ENCODE results near the gene ADGRV1. TPM values are rescaled to one million over a fixed set of nuclear protein-coding genes. Genes with fewer than 3 reads are reported as not detected.
A peak's percentile ranks its signal among the peaks of the same experiment; 100 is the strongest.

ADGRV1 gene
- total RNA-seq, 4 donors from 2014 or later, result 1.9 to 11.3 TPM; not detected in 2

DNA sequence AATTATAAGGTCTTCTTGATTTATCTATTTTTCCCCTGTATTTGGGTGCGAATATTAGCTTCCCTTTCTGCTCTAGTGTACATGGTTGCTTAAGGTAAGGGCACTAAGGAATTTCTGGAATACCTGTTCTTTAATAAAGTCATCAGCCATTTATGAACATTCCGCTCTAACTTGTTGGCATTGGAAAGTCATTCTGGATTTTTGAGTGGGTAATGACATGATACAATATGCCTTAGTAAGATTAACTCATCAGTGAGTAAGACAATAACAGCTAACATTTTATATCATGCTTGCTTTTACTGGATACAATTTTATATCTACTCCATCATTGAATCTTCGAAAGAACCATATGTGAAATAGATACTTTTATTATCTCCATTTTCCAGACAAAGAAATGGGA is 628.4 kb downstream of the ADGRV1 start:
- intact Hi-C loops (cut with DNase I; ENCODE audit: low total_unique reads), result no loop called here
- no peak for DNase-seq
- H3K4me3 ChIP-seq, result no peak overlapping the region
- no peaks in the 10 kb centered on the region for H3K9me3 ChIP-seq
- no peak for TF ChIP-seq POLR2A (IDR thresholded peaks at IDR 0.05)
- TF ChIP-seq, protein P1, sequence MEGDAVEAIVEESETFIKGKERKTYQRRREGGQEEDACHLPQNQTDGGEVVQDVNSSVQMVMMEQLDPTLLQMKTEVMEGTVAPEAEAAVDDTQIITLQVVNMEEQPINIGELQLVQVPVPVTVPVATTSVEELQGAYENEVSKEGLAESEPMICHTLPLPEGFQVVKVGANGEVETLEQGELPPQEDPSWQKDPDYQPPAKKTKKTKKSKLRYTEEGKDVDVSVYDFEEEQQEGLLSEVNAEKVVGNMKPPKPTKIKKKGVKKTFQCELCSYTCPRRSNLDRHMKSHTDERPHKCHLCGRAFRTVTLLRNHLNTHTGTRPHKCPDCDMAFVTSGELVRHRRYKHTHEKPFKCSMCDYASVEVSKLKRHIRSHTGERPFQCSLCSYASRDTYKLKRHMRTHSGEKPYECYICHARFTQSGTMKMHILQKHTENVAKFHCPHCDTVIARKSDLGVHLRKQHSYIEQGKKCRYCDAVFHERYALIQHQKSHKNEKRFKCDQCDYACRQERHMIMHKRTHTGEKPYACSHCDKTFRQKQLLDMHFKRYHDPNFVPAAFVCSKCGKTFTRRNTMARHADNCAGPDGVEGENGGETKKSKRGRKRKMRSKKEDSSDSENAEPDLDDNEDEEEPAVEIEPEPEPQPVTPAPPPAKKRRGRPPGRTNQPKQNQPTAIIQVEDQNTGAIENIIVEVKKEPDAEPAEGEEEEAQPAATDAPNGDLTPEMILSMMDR (IDR thresholded peaks at IDR 0.05), result no peak
- no peaks in the 10 kb centered on the region for H3K4me1 ChIP-seq
- no peaks in the 10 kb centered on the region for H3K27me3 ChIP-seq
- H3K27ac ChIP-seq, result no peak overlapping the region
- H3K36me3 ChIP-seq, result no peaks in the 10 kb centered on the region

DNA sequence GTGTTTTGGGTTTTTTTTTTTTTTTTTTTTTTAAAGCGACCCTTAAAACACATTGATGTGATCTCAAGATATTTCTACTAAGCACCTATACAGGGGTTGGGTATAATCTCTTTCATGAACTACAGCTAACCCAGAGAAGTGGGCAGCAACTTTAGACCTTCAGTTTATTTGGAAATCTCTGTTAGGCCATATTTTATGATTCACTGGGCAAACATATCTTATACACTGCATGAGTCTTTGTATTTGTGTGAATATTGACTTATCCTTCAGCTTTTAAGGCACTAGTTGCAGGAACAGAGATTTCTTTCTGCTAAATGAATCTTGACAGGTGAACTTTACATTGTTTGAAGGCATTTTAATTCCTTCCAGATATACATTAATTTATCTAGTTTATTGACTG is 630.2 kb downstream of the ADGRV1 start:
- no peak for DNase-seq
- intact Hi-C loops (cut with DNase I; ENCODE audit: low total_unique reads), result no loop called here
- Histone ChIP-seq H3K27ac (no peak overlapping the region), H3K4me1 (no peaks in the 10 kb centered on the region), H3K36me3 (no peaks in the 10 kb centered on the region), H3K27me3 (no peaks in the 10 kb centered on the region), H3K4me3 (no peak overlapping the region), H3K9me3 (no peaks in the 10 kb centered on the region)
- no peak for TF ChIP-seq POLR2A (IDR thresholded peaks at IDR 0.05)

DNA sequence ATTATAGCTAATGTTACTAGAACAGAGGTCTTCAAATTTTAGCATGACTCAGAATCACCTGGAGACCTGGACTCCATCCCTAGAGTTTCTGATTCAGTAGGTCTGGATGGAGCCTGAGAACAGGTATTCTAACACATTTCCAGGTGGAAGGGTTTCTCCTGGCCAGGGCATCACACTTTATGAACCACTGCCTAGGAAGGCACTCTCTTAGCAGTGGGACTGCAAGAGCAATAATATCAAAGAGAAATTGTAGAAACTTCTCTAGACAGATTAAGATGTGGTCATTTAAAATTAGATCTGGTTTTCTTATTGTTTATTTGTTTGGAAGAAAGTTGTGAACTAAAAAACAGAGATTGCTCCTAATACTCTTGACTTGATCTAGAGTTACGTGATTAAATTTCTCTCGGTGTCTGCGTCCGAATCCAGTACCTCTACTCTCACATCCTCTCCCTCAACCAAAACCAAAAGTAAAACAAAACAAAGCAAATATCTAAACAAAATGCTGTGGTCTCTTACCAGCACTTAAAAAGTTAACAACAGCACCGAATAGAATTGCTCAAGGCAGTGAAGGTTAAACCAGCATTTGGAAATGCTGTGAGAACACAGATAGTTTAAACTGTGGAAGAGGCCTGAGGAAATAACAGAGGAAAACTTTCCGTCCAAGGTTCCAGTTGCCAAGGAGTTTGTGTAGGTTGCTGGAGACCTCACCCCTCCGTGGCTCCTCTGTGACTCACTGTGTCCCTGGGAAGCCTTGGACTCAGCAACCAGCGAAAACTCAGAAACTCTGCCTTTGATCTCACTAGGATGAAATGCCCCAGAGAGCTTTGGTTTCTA is 631.1 kb downstream of the ADGRV1 start:
- H3K27me3 ChIP-seq, result no peaks in the 10 kb centered on the region
- H3K4me1 ChIP-seq, result no peaks in the 10 kb centered on the region
- no peaks in the 10 kb centered on the region for H3K9me3 ChIP-seq
- no peaks in the 10 kb centered on the region for H3K36me3 ChIP-seq
- TF ChIP-seq, protein P1 (IDR thresholded peaks at IDR 0.05), result no peak
- no peak for TF ChIP-seq POLR2A (IDR thresholded peaks at IDR 0.05)
- H3K27ac ChIP-seq, result peak overlapping the region; percentile 63 to 76
- intact Hi-C loops (cut with DNase I; ENCODE audit: low total_unique reads), result no loop called here
- no peak overlapping the region for H3K4me3 ChIP-seq
- DNase-seq, result peak; percentile 55 to 57

DNA sequence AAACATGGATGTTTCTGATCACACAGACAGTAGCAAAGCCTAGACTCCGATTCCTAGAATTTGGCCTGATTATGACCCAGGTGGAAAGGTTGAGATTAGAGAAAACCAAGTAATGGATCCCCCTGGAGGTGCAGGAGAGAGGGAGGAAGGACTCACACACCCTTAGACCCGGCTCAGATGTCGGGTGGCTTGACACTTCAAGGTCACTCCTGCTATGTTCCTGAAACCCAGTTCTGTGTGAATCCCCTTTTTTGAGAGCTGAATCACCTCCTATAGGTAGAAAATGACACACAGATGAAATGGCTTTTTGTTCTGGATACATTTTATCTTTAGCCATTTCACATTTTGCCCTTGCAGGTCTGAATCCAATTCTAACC is 631.7 kb downstream of the ADGRV1 start:
- H3K27me3 ChIP-seq, result no peaks in the 10 kb centered on the region
- H3K4me1 ChIP-seq, result no peaks in the 10 kb centered on the region
- intact Hi-C loops (cut with DNase I; ENCODE audit: low total_unique reads), result no loop called here
- H3K36me3 ChIP-seq, result no peaks in the 10 kb centered on the region
- no peak for DNase-seq
- no peaks in the 10 kb centered on the region for H3K9me3 ChIP-seq
- no peak for TF ChIP-seq POLR2A (IDR thresholded peaks at IDR 0.05)
- TF ChIP-seq, protein P1 (IDR thresholded peaks at IDR 0.05), result no peak
- no peak overlapping the region for H3K4me3 ChIP-seq
- peak overlapping the region; percentile 63 to 76 for H3K27ac ChIP-seq

DNA sequence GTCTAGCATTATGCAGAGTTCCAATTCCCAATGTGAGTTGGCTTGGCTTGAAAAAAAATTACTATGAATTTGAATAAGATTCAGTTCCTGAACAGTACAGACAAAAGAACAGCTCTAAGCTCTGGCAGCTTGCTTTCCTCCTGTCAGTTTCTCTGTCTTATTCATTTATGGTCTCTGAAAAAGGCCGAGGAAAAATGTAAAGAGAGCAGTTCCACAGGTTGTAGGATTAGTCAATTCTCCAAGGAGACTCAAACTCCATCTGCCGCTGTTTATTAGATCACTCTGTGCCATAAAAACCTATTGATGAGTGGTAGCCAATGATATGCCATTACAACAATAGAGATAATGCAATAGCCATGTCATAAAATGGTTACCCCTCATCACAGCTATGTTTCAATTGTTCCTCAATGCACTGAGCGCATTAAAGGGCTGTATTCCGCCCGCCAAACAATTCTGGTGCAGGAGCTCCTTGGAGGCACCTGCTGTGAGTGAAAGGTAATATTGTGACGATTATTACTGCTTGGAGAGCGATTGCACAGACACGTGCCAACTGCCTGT is 636.3 kb downstream of the ADGRV1 start:
- Histone ChIP-seq H3K4me3 (no peak overlapping the region), H3K27ac (no peak overlapping the region), H3K36me3 (no peaks in the 10 kb centered on the region), H3K27me3 (no peaks in the 10 kb centered on the region), H3K4me1 (no peaks in the 10 kb centered on the region), H3K9me3 (no peaks in the 10 kb centered on the region)
- DNase-seq, result no peak
- no peak for TF ChIP-seq POLR2A (IDR thresholded peaks at IDR 0.05)
- TF ChIP-seq, protein P1 (IDR thresholded peaks at IDR 0.05), result no peak
- intact Hi-C loops (cut with DNase I; ENCODE audit: low total_unique reads), result no loop called here
